ENCODE results near the gene FUS. TPM values are rescaled to one million over a fixed set of nuclear protein-coding genes. Genes with fewer than 3 reads are reported as not detected.
"Not testable (repeated sequence)": the region's sequence is repeated elsewhere in the genome, so short reads cannot be mapped to it uniquely, and the experiment has no call there.

Gene FUS
- total RNA-seq, 4 donors from 2014 or later = 30.2 to 97.8 (median 55.1) TPM

GRCh38 chr16:31138621-31139578 is 41.0 kb upstream of the FUS start:
- H3K36me3 ChIP-seq = no peaks in the 10 kb centered on the region
- intact Hi-C loops (cut with DNase I) = no loop called here
- H3K9me3 ChIP-seq = no peaks in the 10 kb centered on the region
- no peak for DNase-seq
- WGBS, 2 donors = 27 to 71% methylated on average over 13 to 16 of the region's 27 CpGs
- TF ChIP-seq CTCF (IDR thresholded peaks at IDR 0.05) = no peak
- TF ChIP-seq POLR2A (IDR thresholded peaks at IDR 0.05) = no peak
- H3K27ac ChIP-seq = peak overlapping the region; percentile 77 to 93 (median 82)
- H3K4me1 ChIP-seq = peaks cover 34 to 80% (median 35%) of the 10 kb centered on the region in 3 donors
- peaks cover 0 to 5% (median 0%) of the 10 kb centered on the region in 4 donors for H3K27me3 ChIP-seq
- H3K4me3 ChIP-seq = peak overlapping the region in 2 of 4 donors; percentile 13 to 49

GRCh38 chr16:31141071-31141469 is 38.9 kb upstream of the FUS start:
- H3K27me3 ChIP-seq, H3K9me3 ChIP-seq, H3K36me3 ChIP-seq, DNase-seq: not testable (repeated sequence)
- WGBS, 2 donors = 64 to 72% methylated on average over 5 to 9 of the region's 9 CpGs
- intact Hi-C loops (cut with DNase I) = loop anchor here (5.0 kb wide), 1 partner anchor 154 kb away; the partner anchor contains the start of gene HSD3B7
- Histone ChIP-seq H3K4me1 (peaks cover 29 to 65% (median 33%) of the 10 kb centered on the region in 3 donors), H3K27ac (peak overlapping the region; percentile 88 to 93 (median 89)), H3K4me3 (peak overlapping the region in 3 of 4 donors; percentile 40 to 70 (median 59))

- intact Hi-C loops (cut with DNase I) = loop anchor here (5.0 kb wide), 1 partner anchor 154 kb away; the partner anchor contains the start of gene HSD3B7
- peaks cover 0 to 4% (median 0%) of the 10 kb centered on the region in 4 donors for H3K27me3 ChIP-seq
- WGBS, 2 donors = 3 to 9% methylated on average over 4 of the region's 10 CpGs
- peak overlapping the region; percentile 2 to 70 (median 50) for H3K4me3 ChIP-seq
- no peak for DNase-seq
- no peaks in the 10 kb centered on the region for H3K9me3 ChIP-seq
- H3K27ac ChIP-seq = peak overlapping the region; percentile 88 to 93 (median 89)
- TF ChIP-seq POLR2A (IDR thresholded peaks at IDR 0.05) (peak in 1 of 4 donors; percentile 37), CTCF (IDR thresholded peaks at IDR 0.05) (no peak)
- peaks cover 28 to 64% (median 33%) of the 10 kb centered on the region in 3 donors for H3K4me1 ChIP-seq
- no peaks in the 10 kb centered on the region for H3K36me3 ChIP-seq
These were observed 38.3 kb upstream of the FUS start for GRCh38 chr16:31141489-31142108.

GRCh38 chr16:31142109-31143010 is 37.6 kb upstream of the FUS start:
- no peaks in the 10 kb centered on the region for H3K36me3 ChIP-seq
- peaks cover 0 to 12% (median 0%) of the 10 kb centered on the region in 4 donors for H3K27me3 ChIP-seq
- intact Hi-C loops (cut with DNase I) = loop anchor here (5.0 kb wide), 1 partner anchor 155 kb away; the partner anchor contains the start of gene HSD3B7
- WGBS, 2 donors = 2 to 5% methylated on average over 15 to 22 of the region's 89 CpGs
- no peaks in the 10 kb centered on the region for H3K9me3 ChIP-seq
- peak overlapping the region; percentile 88 to 93 (median 89) for H3K27ac ChIP-seq
- TF ChIP-seq POLR2A (IDR thresholded peaks at IDR 0.05) (peak in 2 of 4 donors; percentile 15 to 19), CTCF (IDR thresholded peaks at IDR 0.05) (peak; percentile 95 to 100 (median 100))
- peak; percentile 98 for DNase-seq
- H3K4me3 ChIP-seq = peak overlapping the region; percentile 40 to 70 (median 50)
- peaks cover 28 to 64% (median 33%) of the 10 kb centered on the region in 3 donors for H3K4me1 ChIP-seq
